HepG2 (cell line): ENCODE results near the gene THSD8.

Source experiments
- KIAA2018 ChIP-seq: sonication (generic); formaldehyde crosslinking; IDR thresholded peaks from 2 replicates; pipeline ENCODE4 v1.5.0; 2020; ENCODE audit warnings: mild to moderate bottlenecking, missing genetic modification reagents, borderline replicate concordance
- TRIM24 ChIP-seq: sonication (generic); formaldehyde crosslinking; IDR thresholded peaks from 2 replicates; pipeline ENCODE4 v1.8.0; 2022; ENCODE audit warnings: mild to moderate bottlenecking, missing genetic modification reagents
- ZBTB26 ChIP-seq: IDR thresholded peaks from 2 replicates; pipeline ENCODE4 v1.6.1; 2016; ENCODE audit warnings: missing compliant biosample characterization, missing genetic modification reagents, borderline replicate concordance
- ZNF574 ChIP-seq: sonication (generic); formaldehyde crosslinking; IDR thresholded peaks from 2 replicates; pipeline ENCODE4 v1.4.0; 2020; ENCODE audit warnings: missing genetic modification reagents
- ZSCAN22 ChIP-seq: sonication (generic); formaldehyde crosslinking; IDR thresholded peaks from 2 replicates; pipeline ENCODE4 v1.4.0; 2020; ENCODE audit warnings: mild to moderate bottlenecking, missing genetic modification reagents

- no peak for TF ChIP-seq KIAA2018 (CRISPR knock-in tag)
- TF ChIP-seq ZSCAN22 = no peak
- no peak for TF ChIP-seq TRIM24 (CRISPR knock-in tag)
- TF ChIP-seq ZNF574 (CRISPR knock-in tag) = no peak
- TF ChIP-seq ZBTB26 = no peak
Measured at GRCh38 chr19:12784871-12785430, 16.9 kb upstream of the THSD8 start.
